HepG2 (cell line): ENCODE measurements around the gene HEATR1. TPM values are rescaled to one million over a fixed set of nuclear protein-coding genes. Genes with fewer than 3 reads are reported as not detected.
A peak's percentile ranks its signal among the peaks of the same experiment; 100 is the strongest.
"Not testable (repeated sequence)": the region's sequence is repeated elsewhere in the genome, so short reads cannot be mapped to it uniquely, and the experiment has no call there.

ENCODE experiments used
- ATAC-seq: fragments of 200-7000 bp; cut with Tn5 transposase; 3 replicates; pipeline ENCODE4 v1.9.1; 2020; ENCODE audit warnings: mild to moderate bottlenecking, moderate library complexity
- BruUV-seq: library from RNA; stranded (reverse); fragments of 400-500 nt; replicated peaks from 2 replicates; lab custom pipeline; 2021; lab: Mats Ljungman, UMichigan
- CTCF ChIA-PET: fragments of 300-600 bp; formaldehyde crosslinking; extraction: SDS; loops from one replicate; lab custom pipeline; 2021; ENCODE audit warnings: low total read pairs, inconsistent platforms, low intra/inter-chr PET ratio; lab: Yijun Ruan, JAX
- POLR2A ChIA-PET: fragments of 350-600 bp; sonication (Branson Sonifier 250); formaldehyde crosslinking; loops from one replicate; lab custom pipeline; 2020; ENCODE audit warnings: antibody characterized with exemption, inconsistent platforms; lab: Yijun Ruan, JAX
- DNase-seq: peaks from one replicate; pipeline ENCODE4 v3.0.0-alpha.2; 2015; ENCODE audit warnings: low spot score
- FAIRE-seq: peaks from 3 replicates; lab custom pipeline; 2011; peaks lifted over from hg19 to GRCh38; lab: Jason Lieb, UNC
- H2AFZ ChIP-seq: one replicate; pipeline ENCODE4 v1.6.1; 2011; ENCODE audit warnings: low read length, inconsistent platforms
- H3K27ac ChIP-seq: fragments of 300-600 bp; 3 replicates; pipeline ENCODE4 v1.8.0; 2011; ENCODE audit warnings: mixed run types, mild to moderate bottlenecking, mixed read lengths, low read length, inconsistent platforms; ENCODE audit not compliant: insufficient read depth; ENCODE audit errors: extremely low read length
- H3K27me3 ChIP-seq, 2 experiments: fragments of 200-600 bp in 1 of 2; 2 replicates in 1 of 2; 3 replicates in 1 of 2; pipeline versions ENCODE4 v1.6.0 to v1.8.0; 2011; ENCODE audit warnings: low read length in 2 of 2, mild to moderate bottlenecking in 2 of 2, moderate library complexity in 2 of 2, inconsistent platforms in 1 of 2; ENCODE audit not compliant: insufficient read depth in 2 of 2, control insufficient read depth in 1 of 2
- H3K36me3 ChIP-seq, 2 experiments: fragments of 200-600 bp in 1 of 2; replicated peaks in 1 of 2; 2 replicates in 1 of 2; 3 replicates in 1 of 2; pipeline versions ENCODE4 v1.5.1 to v1.8.0; 2011; ENCODE audit warnings: low read length in 2 of 2, inconsistent platforms in 1 of 2; ENCODE audit not compliant: insufficient read depth in 2 of 2, control insufficient read depth in 1 of 2
- H3K4me1 ChIP-seq: 2 replicates; pipeline ENCODE4 v1.5.1; 2012; ENCODE audit warnings: low read length, inconsistent platforms; ENCODE audit not compliant: insufficient read depth
- H3K4me2 ChIP-seq: 2 replicates; pipeline ENCODE4 v1.6.0; 2011; ENCODE audit warnings: low read depth, low read length, inconsistent platforms
- H3K4me3 ChIP-seq, 3 experiments: fragments of 200-600 bp in 1 of 3; sonication (generic), shearing (Covaris generic) in 1 of 3; replicated peaks in 1 of 3; 2 replicates each; pipeline ENCODE4 v1.5.1; 2011 to 2016; ENCODE audit warnings: low read length in 3 of 3, inconsistent platforms in 2 of 3, low read depth in 2 of 3, mild to moderate bottlenecking in 2 of 3, control low read depth in 1 of 3, mixed read lengths in 1 of 3; ENCODE audit not compliant: insufficient read depth in 1 of 3
- H3K79me2 ChIP-seq: one replicate; pipeline ENCODE4 v1.6.1; 2011; ENCODE audit warnings: low read length, inconsistent platforms; ENCODE audit not compliant: insufficient read depth
- H3K9ac ChIP-seq: 2 replicates; pipeline ENCODE4 v1.6.0; 2011; ENCODE audit warnings: mild to moderate bottlenecking, low read depth, low read length, inconsistent platforms; ENCODE audit not compliant: insufficient read depth
- H3K9me3 ChIP-seq: 2 replicates; pipeline ENCODE4 v1.5.1; 2012; ENCODE audit warnings: mild to moderate bottlenecking, low read length
- H4K20me1 ChIP-seq: 2 replicates; pipeline ENCODE4 v1.6.0; 2011; ENCODE audit warnings: inconsistent platforms, mild to moderate bottlenecking, low read length, moderate library complexity; ENCODE audit not compliant: insufficient read depth
- ATF7 ChIP-seq, 2 experiments: fragments of 450-650 bp in 1 of 2; sonication (generic) in 1 of 2; formaldehyde crosslinking in 1 of 2; IDR thresholded peaks; 2 replicates each; pipeline versions ENCODE4 v1.4.0 to v1.6.1; 2016 to 2020; ENCODE audit warnings: antibody characterized with exemption in 1 of 2, mild to moderate bottlenecking in 1 of 2, missing genetic modification reagents in 1 of 2
- PBX2 ChIP-seq: IDR thresholded peaks from 2 replicates; pipeline ENCODE4 v1.6.1; 2016; ENCODE audit warnings: control low read depth
- WGBS: methylation state at CpG from one replicate; pipeline ENCODE4 v1.1.6; 2017; ENCODE audit warnings: low lambda C conversion rate; 5-methylcytosine and 5-hydroxymethylcytosine counted together
- in situ Hi-C: cut with HindIII; loops from 2 replicates; pipeline ENCODE4 v1.10.0; 2017; ENCODE audit warnings: low pct_unique_long_range_greater_than_20kb; ENCODE audit not compliant: extremely low pct_ligation_motif_present
- intact Hi-C: fragments of 100-400 bp; cut with micrococcal nuclease; formaldehyde crosslinking; loops from one replicate; pipeline ENCODE4 v1.10.0; 2022; ENCODE audit not compliant: unreplicated experiment
- polyA plus RNA-seq, 8 experiments: library from polyadenylated mRNA; depleted of rRNA in 3 of 8; stranded (reverse) in 7 of 8; unstranded in 1 of 8; fragments of >200 nt; fragmentation: Illumina TruSeq in 4 of 8; extraction: Trizol in 4 of 8; gene quantifications; 2 replicates each; pipeline versions ENCODE4 v1.2.1 to v1.2.3, GENCODE V29; 2011 to 2016; ENCODE audit warnings: low read depth in 4 of 8, missing spikeins in 1 of 8, mixed read lengths in 1 of 8; ENCODE audit not compliant: insufficient read depth in 1 of 8
- total RNA-seq, 5 experiments: library from RNA; depleted of rRNA; stranded (reverse); fragments of >200 nt; fragmentation: Illumina TruSeq; extraction: Trizol; gene quantifications; 2 replicates each; pipeline ENCODE4 v1.2.3, GENCODE V29; 2016; ENCODE audit warnings: low read depth in 1 of 5

HEATR1 gene
- total and polyA plus RNA-seq, 2 of the 13 experiments (the other 11 are each of a cell fraction or from before 2014, with no cell fraction given), result 10.2 to 45.8 TPM

GRCh38 chr1:236507022-236507700 is 97.2 kb downstream of the HEATR1 start:
- no peaks in the 10 kb centered on the region for H4K20me1 ChIP-seq
- H3K4me3 ChIP-seq, result no peak overlapping the region
- in situ Hi-C loops (no loop called here), intact Hi-C loops (no loop called here)
- peaks cover 72% of the 10 kb centered on the region for H3K4me1 ChIP-seq
- no peak overlapping the region for H3K9ac ChIP-seq
- 78% methylated on average over 5 of the region's 5 CpGs for WGBS
- no peak overlapping the region for H3K27ac ChIP-seq
- H3K27me3 ChIP-seq, result no peaks in the 10 kb centered on the region
- FAIRE-seq (no peak), ATAC-seq (no peak), DNase-seq (peak; percentile 46)
- H3K36me3 ChIP-seq, result no peaks in the 10 kb centered on the region
- TF ChIP-seq ATF7 (IDR thresholded peaks at IDR 0.05) (peak; percentile 75), ATF7 (CRISPR knock-in tag; IDR thresholded peaks at IDR 0.05) (no peak), PBX2 (CRISPR knock-in tag) (no peak)
- ChIA-PET POLR2A (interaction anchor here (1.0 to 1.6 kb wide), 3 partner anchors 9 to 16 kb away, joined by 3 read pairs; partner anchors contain the start of gene LGALS8), CTCF (no interaction called here)
- no peaks in the 10 kb centered on the region for H3K79me2 ChIP-seq
- no peak overlapping the region for H3K4me2 ChIP-seq
- H2AFZ ChIP-seq, result no peak overlapping the region
- no TSS peak for BruUV-seq
- no peaks in the 10 kb centered on the region for H3K9me3 ChIP-seq

GRCh38 chr1:236504338-236504737 is 100.0 kb downstream of the HEATR1 start:
- 74% methylated on average over 3 of the region's 3 CpGs for WGBS
- H3K4me3 ChIP-seq, H3K4me2 ChIP-seq, H3K9me3 ChIP-seq, CTCF ChIA-PET, DNase-seq, H3K9ac ChIP-seq, intact Hi-C loops, BruUV-seq, in situ Hi-C loops, H3K27me3 ChIP-seq, FAIRE-seq, H4K20me1 ChIP-seq, H3K27ac ChIP-seq, ATAC-seq, H3K79me2 ChIP-seq, H3K36me3 ChIP-seq, H2AFZ ChIP-seq: not testable (repeated sequence)
- peaks cover 73% of the 10 kb centered on the region for H3K4me1 ChIP-seq
- POLR2A ChIA-PET, result interaction anchor here (1.0 to 1.9 kb wide), 4 partner anchors 10 to 27 kb away, joined by 3 to 42 read pairs (median 9); no protein-coding TSS in a partner anchor
